Hepatocyte (in vitro differentiated cells): ENCODE results near the gene SLC6A11. TPM values are rescaled to one million over a fixed set of nuclear protein-coding genes. Genes with fewer than 3 reads are reported as not detected.

Experiments
- DNase-seq: peaks from one replicate; pipeline ENCODE4 v3.0.0-alpha.2; 2016; ENCODE audit warnings: low spot score
- H2AFZ ChIP-seq: fragments of 200-600 bp; sonication (generic); 2 replicates; pipeline ENCODE4 v1.6.0; 2016; ENCODE audit warnings: antibody characterized with exemption, mild to moderate bottlenecking
- H3K27ac ChIP-seq: fragments of 200-600 bp; sonication (generic); 2 replicates; pipeline ENCODE4 v1.5.1; 2016; ENCODE audit warnings: mild to moderate bottlenecking
- H3K27me3 ChIP-seq: fragments of 200-600 bp; sonication (generic); 2 replicates; pipeline ENCODE4 v1.6.1; 2016
- H3K36me3 ChIP-seq: fragments of 200-600 bp; sonication (generic); replicated peaks from 2 replicates; pipeline ENCODE4 v1.5.1; 2016; ENCODE audit warnings: low read depth; ENCODE audit not compliant: insufficient read depth
- H3K4me1 ChIP-seq: fragments of 200-600 bp; sonication (generic); 2 replicates; pipeline ENCODE4 v1.5.1; 2016; ENCODE audit warnings: mild to moderate bottlenecking, moderate library complexity; ENCODE audit not compliant: insufficient read depth
- H3K4me2 ChIP-seq: fragments of 200-600 bp; sonication (generic); 2 replicates; pipeline ENCODE4 v1.6.0; 2016
- H3K4me3 ChIP-seq: fragments of 200-600 bp; sonication (generic); 2 replicates; pipeline ENCODE4 v1.5.1; 2016; ENCODE audit warnings: mild to moderate bottlenecking
- H3K79me2 ChIP-seq: fragments of 200-600 bp; sonication (generic); 2 replicates; pipeline ENCODE4 v1.6.0; 2017; ENCODE audit warnings: mild to moderate bottlenecking
- H3K9me2 ChIP-seq: fragments of 200-600 bp; sonication (generic); replicated peaks from 2 replicates; pipeline ENCODE4 v1.6.0; 2017; ENCODE audit warnings: mild to moderate bottlenecking; ENCODE audit not compliant: insufficient read depth
- H3K9me3 ChIP-seq: fragments of 200-600 bp; sonication (generic); 2 replicates; pipeline ENCODE4 v1.5.1; 2016; ENCODE audit warnings: low read depth, mild to moderate bottlenecking
- H4K20me1 ChIP-seq: fragments of 200-600 bp; sonication (generic); 2 replicates; pipeline ENCODE4 v1.6.0; 2016; ENCODE audit warnings: mild to moderate bottlenecking; ENCODE audit not compliant: insufficient read depth, poor library complexity, severe bottlenecking
- EZH2 ChIP-seq: fragments of 200-600 bp; sonication (generic); IDR thresholded peaks from 2 replicates; pipeline ENCODE4 v1.6.1; 2016; ENCODE audit warnings: antibody characterized with exemption, mild to moderate bottlenecking, borderline replicate concordance
- EZH2phosphoT487 ChIP-seq: fragments of 200-600 bp; sonication (generic); IDR thresholded peaks from one replicate; pipeline ENCODE4 v1.6.1; 2018; ENCODE audit warnings: antibody characterized with exemption, mild to moderate bottlenecking, low read depth, moderate library complexity; ENCODE audit not compliant: unreplicated experiment, severe bottlenecking
- WGBS: methylation state at CpG from one replicate; pipeline ENCODE4 v1.1.6; 2016; ENCODE audit warnings: low lambda C conversion rate; ENCODE audit errors: missing lambda C conversion rate; 5-methylcytosine and 5-hydroxymethylcytosine counted together
- polyA plus RNA-seq: library from polyadenylated mRNA; unstranded; fragments of >200 nt; fragmentation: Nextera tagmentation; extraction: Ambion mirVana; gene quantifications from 2 replicates; pipeline ENCODE4 v1.2.1, GENCODE V29; 2016
- total RNA-seq: library from RNA; depleted of rRNA; stranded (reverse); fragments of >200 nt; gene quantifications from 2 replicates; pipeline ENCODE4 v1.2.3, GENCODE V29; 2014
- TF ChIP-seq, protein P1 (sequence below): fragments of 200-600 bp; sonication (generic); IDR thresholded peaks from 2 replicates; pipeline ENCODE4 v1.5.1; 2016; ENCODE audit warnings: antibody characterized with exemption, mild to moderate bottlenecking; ENCODE audit not compliant: poor library complexity

SLC6A11 gene
- total and polyA plus RNA-seq, 2 experiments from 2014 or later, result 1.5 to 1.7 TPM

DNA sequence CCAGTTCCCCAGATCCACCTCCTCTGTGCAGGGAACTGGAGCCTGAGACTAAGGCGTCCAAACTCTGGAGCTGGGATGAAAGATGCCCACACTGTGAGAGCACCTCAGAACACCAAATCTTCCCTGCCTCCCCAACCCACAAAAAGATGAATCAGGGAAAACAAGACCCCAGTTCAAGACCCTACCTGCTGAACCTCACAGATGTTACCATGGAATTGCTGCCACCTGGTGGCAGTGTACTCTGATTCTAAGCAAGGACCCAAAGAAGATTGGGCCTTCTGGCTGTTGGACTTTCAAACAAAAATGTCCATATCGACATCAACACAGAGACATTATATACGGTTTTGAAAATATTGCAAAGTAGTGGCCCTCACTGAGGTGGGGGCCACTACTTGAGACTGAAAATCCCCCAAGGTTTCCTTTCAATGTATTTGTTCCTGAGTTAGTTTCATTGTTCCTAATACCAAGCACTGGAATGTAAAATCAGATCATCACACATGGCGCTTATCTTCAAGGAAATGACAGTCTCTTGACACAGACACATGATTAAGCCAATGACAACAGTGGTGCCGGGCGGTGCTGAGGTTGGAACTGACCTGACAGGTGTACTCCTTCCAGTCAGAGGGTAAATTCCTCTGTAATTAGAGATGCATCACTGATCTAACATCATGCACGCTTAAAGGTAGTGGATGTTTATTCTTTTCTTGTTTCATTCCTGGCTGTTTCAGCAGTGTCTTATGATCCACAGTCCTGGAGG lies 67.6 kb downstream of the SLC6A11 start:
- H3K4me1 ChIP-seq, result no peaks in the 10 kb centered on the region
- H3K9me3 ChIP-seq, result no peaks in the 10 kb centered on the region
- H3K9me2 ChIP-seq, result no peaks in the 10 kb centered on the region
- 66% methylated on average over 7 of the region's 7 CpGs for WGBS
- no peak overlapping the region for H3K4me3 ChIP-seq
- TF ChIP-seq, protein P1, sequence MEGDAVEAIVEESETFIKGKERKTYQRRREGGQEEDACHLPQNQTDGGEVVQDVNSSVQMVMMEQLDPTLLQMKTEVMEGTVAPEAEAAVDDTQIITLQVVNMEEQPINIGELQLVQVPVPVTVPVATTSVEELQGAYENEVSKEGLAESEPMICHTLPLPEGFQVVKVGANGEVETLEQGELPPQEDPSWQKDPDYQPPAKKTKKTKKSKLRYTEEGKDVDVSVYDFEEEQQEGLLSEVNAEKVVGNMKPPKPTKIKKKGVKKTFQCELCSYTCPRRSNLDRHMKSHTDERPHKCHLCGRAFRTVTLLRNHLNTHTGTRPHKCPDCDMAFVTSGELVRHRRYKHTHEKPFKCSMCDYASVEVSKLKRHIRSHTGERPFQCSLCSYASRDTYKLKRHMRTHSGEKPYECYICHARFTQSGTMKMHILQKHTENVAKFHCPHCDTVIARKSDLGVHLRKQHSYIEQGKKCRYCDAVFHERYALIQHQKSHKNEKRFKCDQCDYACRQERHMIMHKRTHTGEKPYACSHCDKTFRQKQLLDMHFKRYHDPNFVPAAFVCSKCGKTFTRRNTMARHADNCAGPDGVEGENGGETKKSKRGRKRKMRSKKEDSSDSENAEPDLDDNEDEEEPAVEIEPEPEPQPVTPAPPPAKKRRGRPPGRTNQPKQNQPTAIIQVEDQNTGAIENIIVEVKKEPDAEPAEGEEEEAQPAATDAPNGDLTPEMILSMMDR, result peak; percentile 58
- TF ChIP-seq EZH2phosphoT487, result no peak
- H3K27ac ChIP-seq, result no peak overlapping the region
- no peak overlapping the region for H2AFZ ChIP-seq
- H3K79me2 ChIP-seq, result no peaks in the 10 kb centered on the region
- peak; percentile 30 for DNase-seq
- H3K36me3 ChIP-seq, result no peaks in the 10 kb centered on the region
- no peaks in the 10 kb centered on the region for H4K20me1 ChIP-seq
- H3K4me2 ChIP-seq, result no peak overlapping the region
- no peaks in the 10 kb centered on the region for H3K27me3 ChIP-seq

DNA sequence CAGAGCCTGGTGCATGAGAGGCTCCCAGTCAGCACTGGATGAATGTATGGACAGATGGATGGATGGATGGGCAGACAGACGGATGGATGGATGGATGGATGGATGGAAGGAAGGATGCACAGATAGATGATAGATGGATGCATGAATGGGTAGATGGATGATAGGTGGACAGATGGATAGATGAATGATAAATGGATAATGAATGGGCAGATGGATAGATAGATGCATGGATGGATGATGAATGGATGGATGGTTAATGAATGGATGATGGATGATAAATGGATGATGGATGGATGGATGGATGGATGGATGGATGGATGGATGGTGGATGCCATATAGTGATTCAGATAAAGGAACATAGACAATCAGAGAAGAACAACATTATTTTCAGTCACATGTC lies 71.0 kb downstream of the SLC6A11 start:
- no peaks in the 10 kb centered on the region for H3K27me3 ChIP-seq
- TF ChIP-seq EZH2phosphoT487 (no peak), EZH2 (no peak)
- TF ChIP-seq, protein P1, result no peak
- no peaks in the 10 kb centered on the region for H3K4me1 ChIP-seq
- no peaks in the 10 kb centered on the region for H3K79me2 ChIP-seq
- H3K4me3 ChIP-seq, result no peak overlapping the region
- H3K9me3 ChIP-seq, result no peaks in the 10 kb centered on the region
- H3K9me2 ChIP-seq, result no peaks in the 10 kb centered on the region
- no peak overlapping the region for H3K27ac ChIP-seq
- H2AFZ ChIP-seq, result no peak overlapping the region
- no peak for DNase-seq
- 67% methylated on average over 1 of the region's 1 CpG for WGBS
- no peak overlapping the region for H3K4me2 ChIP-seq
- H3K36me3 ChIP-seq, result no peaks in the 10 kb centered on the region
- no peaks in the 10 kb centered on the region for H4K20me1 ChIP-seq

DNA sequence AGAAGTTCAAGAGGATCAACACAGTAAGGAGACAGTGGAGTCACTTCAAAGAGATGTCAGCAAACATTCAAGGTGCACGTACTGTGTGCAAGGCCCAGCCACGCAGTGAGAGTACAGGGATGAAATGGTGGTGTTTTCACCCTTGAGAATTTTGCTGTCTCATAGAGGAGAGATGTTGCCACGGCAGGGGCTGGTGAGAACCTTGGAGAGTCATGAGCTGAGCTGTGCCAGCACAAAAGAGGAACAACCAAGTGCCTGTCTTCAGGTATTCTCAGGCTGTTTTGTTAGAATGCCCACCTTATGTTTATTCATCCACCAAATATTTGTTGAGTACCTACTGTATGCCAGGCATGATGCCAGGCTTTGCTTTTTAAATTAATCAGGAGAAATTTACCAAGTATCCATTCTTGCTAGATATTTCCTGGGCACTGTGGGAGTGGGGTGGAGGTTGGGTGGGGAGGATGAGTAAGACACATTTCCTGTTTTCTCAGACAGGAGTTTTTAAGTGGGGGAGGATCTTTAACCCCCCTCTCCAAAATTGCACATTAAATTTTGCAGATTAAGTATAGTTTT lies 72.6 kb downstream of the SLC6A11 start:
- Histone ChIP-seq H3K4me2 (no peak overlapping the region), H3K9me2 (no peaks in the 10 kb centered on the region), H4K20me1 (no peaks in the 10 kb centered on the region), H3K79me2 (no peaks in the 10 kb centered on the region), H3K27me3 (no peaks in the 10 kb centered on the region), H3K36me3 (no peaks in the 10 kb centered on the region), H3K27ac (no peak overlapping the region), H3K4me3 (no peak overlapping the region), H2AFZ (no peak overlapping the region), H3K4me1 (no peaks in the 10 kb centered on the region), H3K9me3 (no peaks in the 10 kb centered on the region)
- no peak for DNase-seq
- TF ChIP-seq EZH2phosphoT487 (no peak), EZH2 (no peak)
- TF ChIP-seq, protein P1, result no peak
- 80% methylated on average over 3 of the region's 3 CpGs for WGBS
